Sigmoid colon (tissue), 4 donors: ENCODE measurements around the gene TXLNB.

Source experiments
- POLR2A ChIP-seq, 2 donors: fragments of 450-650 bp; IDR thresholded peaks; one replicate each; pipeline ENCODE4 v1.6.1; 2016; ENCODE audit warnings: antibody characterized with exemption in 2 of 2, mild to moderate bottlenecking in 2 of 2, moderate library complexity in 2 of 2
- POLR2AphosphoS5 ChIP-seq, 4 donors: sonication (generic); formaldehyde crosslinking; IDR thresholded peaks; one replicate each; pipeline ENCODE4 v1.6.1; 2017; ENCODE audit warnings: antibody characterized with exemption in 4 of 4

- TF ChIP-seq POLR2A (IDR thresholded peaks at IDR 0.05) (no peak), POLR2AphosphoS5 (IDR thresholded peaks at IDR 0.05) (no peak)
These were observed 52.7 kb downstream of the TXLNB start for GRCh38 chr6:139239064-139239463.
